Activated naive CD4-positive, alpha-beta T cell (primary cell): ENCODE data around the gene LRRC17.
"Not testable (repeated sequence)": the region's sequence is repeated elsewhere in the genome, so short reads cannot be mapped to it uniquely, and the experiment has no call there.

Experiments
- DNase-seq, 4 experiments: peaks; one replicate each; lab custom pipeline; 2025; lab: John Stamatoyannopoulos, UW

LRRC17 gene

DNA sequence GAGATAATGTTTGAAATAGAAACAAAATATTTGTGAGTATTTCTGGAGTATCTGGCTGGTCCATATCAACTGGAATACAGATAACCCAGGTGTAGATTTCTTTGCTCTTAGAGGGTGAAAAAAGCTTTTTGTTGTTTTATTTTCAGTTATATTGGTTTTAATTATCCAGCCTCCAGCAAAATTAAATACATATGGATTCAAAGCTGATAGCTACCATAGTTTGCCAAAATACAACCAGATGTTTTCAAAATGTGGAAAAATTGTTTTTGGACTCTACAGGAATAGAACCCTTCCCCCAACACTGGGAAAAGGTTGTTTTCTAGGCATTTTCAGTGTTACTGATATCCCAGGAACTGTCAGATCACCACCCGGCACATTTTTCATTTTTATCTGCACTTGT, 30.1 kb downstream of the LRRC17 start:
- DNase-seq: no peak

DNA sequence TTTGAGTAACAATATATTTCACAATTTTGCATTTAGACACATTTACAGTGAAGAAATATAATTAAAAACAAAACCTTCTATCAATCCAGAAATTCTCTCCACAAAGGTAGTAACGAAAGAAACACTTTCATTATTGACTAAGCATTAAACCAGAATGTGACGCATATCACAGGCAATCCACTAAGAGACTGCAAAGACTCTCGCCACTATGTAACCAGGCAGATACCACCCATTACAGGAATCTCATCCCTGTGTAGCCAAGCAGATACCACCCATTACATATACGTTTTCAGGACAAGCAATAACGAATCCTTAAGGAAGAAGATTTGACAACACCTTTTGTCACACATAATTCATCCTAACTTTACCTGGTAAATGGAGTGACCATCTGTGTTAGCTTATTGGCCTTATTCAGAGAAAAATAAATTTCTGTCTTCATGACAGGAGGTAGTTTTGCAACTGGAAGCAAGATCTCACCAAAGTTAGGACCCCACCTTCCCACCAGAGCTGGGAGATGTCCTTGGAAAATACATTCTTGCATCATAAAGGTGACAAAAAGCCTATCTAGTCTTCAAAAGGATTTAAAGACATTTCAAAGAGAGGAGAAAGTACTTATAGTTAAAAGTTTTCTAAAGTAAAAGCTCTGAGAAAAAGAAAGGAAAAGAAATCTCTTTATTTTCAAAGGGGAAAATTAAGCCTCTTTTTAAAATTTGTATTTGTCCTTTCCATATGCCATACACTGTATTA, 30.8 kb downstream of the LRRC17 start:
- DNase-seq: no peak

DNA sequence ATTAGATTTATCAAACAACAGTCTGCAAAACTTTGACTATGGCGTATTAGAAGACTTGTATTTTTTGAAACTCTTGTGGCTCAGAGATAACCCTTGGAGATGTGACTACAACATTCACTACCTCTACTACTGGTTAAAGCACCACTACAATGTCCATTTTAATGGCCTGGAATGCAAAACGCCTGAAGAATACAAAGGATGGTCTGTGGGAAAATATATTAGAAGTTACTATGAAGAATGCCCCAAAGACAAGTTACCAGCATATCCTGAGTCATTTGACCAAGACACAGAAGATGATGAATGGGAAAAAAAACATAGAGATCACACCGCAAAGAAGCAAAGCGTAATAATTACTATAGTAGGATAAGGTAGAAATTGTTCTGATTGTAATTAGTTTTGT, 31.4 kb downstream of the LRRC17 start:
- DNase-seq: no peak

DNA sequence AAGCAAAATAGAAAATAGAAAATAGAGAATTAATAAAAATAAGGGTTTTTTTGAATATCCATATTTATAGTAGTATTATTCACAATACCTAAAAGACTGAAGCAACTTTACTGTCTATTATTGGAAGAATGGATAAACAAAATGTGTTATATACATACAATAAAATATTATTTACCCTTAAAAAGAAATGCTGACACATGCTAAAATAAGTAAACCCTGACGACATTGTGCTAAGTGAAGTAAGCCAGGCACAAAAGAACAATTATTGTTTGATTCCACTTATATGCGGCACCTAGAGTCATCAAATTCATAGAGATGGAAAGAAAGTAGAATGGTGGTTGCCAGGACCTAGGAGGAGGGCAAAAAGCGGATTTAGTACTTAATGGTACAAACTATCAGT, 39.0 kb downstream of the LRRC17 start:
- DNase-seq: no peak

DNA sequence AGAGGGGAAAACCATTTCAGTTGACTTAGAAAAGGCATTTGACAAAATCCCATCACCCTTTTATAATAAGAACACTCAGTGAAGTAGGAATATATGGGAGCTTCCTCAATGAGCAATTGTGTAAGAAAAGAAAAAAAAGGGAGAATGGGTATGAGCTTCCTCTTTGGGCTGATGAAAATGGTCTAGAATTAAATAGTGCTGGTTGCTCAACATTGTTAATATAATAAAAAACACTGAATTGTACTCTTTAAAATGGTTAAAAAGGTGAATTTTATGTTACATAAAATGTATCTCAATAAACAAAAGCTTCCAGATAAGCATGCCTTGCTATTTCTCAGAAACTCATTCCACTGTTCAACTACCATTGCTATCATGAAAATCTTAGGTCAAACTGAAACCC, 40.6 kb downstream of the LRRC17 start:
- DNase-seq: no peak

DNA sequence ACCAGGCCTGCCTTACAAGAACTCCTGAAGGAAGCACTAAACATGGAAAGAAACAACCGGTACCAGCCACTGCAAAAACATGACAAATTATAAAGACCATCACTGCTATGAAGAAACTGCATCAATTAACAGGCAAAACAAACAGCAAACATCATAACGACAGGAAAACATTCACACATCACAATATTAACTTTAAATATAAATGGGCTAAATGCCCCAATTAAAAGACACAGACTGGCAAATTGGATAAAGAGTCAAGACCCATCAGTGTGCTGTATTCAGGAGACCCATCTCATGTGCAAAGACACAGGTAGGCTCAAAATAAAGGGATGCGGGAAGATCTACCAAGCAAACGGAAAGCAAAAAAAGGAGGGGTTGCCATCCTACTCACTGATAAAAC, 41.6 kb downstream of the LRRC17 start:
- DNase-seq: not testable (repeated sequence)

DNA sequence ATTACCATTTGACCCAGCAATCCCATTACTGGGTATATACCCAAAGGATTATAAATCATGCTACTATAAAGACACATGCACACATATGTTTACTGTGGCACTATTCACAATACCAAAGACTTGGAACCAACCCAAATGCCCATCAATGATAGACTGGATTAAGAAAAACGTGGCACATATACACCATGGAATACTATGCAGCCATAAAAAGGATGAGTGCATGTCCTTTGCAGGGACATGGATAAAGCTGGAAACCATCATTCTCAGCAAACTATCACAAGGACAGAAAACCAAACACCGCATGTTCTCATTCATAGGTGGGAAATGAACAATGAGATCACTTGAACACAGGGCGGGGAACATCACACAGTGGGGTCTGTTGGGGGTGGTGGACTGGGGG, 45.2 kb downstream of the LRRC17 start:
- not testable (repeated sequence) for DNase-seq

DNA sequence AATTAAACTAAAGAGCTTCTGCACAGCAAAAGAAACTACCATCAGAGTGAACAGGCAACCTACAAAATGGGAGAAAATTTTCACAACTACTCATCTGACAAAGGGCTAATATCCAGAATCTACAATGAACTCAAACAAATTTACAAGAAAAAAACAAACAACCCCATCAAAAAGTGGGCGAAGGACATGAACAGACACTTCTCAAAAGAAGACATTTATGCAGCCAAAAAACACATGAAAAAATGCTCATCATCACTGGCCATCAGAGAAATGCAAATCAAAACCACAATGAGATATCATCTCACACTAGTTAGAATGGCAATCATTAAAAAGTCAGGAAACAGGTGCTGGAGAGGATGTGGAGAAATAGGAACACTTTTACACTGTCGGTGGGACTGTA, 49.2 kb downstream of the LRRC17 start:
- not testable (repeated sequence) for DNase-seq

DNA sequence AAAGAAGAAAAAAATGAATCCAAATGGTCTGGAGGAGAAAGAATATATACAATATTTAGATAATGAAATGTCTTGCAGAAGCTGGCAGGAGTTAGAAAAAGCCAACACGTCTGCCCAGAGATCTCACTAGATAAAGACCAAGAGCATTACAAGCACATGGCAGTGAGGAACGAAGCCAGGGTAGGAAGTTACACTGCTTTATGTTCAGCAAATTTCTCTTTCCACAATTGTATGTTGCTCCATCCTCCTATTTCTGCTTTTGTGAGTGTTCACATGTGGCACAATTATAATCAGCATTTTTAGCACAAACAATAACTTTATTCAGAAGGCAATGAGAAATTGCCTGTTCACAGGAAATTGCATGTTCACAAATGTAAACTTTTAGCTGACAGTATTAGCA, 53.7 kb downstream of the LRRC17 start:
- DNase-seq: no peak

DNA sequence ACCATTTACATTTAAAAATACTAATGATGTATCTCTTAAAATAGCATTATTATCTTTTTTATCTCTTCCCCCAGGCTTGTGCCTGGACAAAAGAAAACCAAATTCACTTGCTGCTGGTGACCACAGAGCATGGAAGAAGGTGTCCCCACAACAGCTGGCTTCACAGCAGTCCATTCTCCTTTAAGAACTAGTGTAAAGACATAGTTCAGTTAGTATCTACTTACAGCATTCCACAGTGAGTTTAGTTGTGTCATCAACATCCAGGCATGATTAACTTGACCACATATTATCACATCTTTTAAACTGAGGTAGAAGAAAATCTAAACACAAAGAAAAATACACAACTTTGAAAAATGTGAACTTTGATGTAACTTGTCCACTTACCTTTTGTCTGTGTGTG, 55.0 kb downstream of the LRRC17 start:
- DNase-seq: no peak

DNA sequence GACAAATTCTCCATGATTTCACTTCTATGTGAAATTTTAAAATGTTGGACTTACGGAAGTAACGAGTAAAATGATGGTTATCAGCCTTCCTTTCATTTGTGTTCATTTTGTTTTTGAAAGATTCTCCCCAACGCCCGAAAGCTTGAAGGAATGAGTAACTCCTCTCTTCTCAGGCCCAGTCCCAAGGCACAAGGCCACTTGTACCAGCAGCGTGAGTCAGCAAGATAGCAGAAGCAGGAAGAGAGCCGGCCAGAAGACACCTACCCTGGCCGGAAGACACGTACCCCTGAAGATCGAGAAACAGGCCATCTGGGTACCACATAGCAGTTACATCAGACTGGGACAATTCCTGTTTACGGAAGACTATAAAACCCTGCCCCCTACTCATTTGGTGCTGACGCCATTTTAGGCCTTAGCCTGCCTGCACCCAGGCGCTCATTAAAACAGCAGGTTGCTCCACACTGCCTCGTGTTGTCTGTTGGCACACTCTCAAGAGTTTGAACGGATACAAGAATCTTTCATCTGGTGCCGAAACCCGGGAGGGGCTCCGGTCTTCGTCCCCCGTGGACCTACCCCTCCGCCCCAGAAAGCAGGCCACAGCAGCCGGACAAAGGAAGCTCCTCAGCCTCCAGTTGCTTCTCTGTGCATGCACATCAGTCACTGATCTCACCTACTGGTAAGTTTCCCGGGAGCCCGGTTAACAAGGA, 60.4 kb downstream of the LRRC17 start:
- DNase-seq: no peak

DNA sequence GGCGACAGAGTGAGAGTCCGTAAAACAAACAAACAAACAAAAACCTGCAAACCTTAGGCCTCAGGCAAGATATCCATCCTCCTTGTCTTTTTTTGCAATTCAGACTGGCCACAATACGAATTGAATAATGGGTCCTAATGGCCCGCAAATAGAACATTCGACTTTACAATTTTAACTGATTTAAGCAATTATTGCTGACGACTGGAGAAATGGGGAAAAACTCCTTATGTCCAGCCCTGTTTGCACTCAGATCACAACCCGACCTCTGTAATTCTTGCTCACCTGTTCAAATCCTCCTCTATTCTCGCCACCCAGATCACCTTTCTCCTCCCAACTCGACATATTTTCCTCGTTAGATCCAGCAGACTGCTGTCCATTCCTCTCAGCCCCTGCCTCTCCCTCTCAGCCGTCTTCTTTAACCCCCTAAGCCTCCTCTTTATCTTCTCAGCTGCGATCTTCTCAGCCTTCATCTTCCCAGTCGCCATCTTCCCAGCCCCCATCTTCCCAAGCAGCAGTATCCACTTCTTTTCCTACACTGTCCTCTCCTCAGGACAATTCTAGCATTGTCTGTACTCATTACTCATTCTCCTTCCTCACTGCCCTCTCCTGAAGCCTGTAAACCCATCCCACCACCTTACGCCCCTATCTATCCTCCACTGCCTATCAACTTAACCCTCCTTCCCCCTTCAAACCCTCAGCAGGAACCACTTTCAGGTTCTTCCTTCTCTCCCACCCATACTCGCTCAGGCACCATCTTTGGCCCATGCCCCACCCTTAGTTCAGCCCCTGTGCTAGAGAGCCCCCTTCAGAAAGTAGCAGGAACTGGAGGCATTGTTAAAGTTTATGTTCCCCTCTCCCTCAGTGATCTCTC, 61.8 kb downstream of the LRRC17 start:
- DNase-seq: no peak

DNA sequence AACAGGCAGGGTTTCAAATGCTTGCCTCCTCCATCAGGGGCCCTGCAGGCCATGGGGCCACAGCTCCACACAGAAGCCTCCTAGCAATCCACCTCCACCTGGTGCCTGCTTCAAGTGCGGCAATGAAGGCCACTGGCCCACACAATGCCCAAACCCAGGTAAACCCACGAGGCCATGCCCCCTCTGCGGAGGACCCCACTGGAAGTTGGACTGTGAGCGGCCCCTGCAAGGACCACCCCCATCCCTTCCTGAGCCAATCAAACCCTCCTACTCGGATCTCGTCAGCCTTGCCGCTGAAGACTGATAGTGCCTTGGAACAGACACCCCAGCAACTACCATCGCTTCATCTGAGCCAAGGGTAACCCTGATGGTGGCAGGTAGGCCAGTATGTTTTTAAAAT, 63.1 kb downstream of the LRRC17 start:
- DNase-seq: no peak

DNA sequence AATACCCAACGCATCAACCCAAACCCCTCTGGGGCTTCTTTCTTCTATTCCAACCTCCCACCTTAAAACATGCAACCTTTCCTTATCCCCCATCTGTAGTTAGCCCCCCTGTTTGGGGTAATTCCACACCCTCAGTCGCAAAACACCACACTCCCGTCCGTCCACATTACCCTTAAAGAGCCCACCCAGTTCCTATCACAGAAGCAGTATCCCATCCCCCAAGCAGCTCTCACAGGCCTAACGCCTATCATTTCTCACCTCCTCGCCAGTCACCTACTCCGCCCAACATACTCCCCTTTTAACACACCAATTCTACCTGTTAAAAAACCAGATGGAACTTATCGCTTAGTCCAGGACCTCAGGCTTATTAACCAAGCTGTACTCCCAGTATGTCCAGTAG, 63.7 kb downstream of the LRRC17 start:
- no peak for DNase-seq

DNA sequence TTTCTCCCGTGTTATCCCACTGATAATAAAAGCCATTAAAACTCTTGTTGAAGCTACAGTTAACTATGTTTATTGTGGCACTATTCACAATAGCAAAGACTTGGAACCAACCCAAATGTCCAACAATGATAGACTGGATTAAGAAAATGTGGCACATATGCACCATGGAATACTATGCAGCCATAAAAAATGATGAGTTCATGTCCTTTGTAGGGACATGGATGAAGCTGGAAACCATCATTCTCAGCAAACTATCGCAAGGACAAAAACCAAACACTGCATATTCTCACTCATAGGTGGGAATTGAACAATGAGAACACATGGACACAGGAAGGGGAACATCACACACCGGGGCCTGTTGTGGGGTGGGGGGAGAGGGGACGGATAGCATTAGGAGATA, 64.8 kb downstream of the LRRC17 start:
- DNase-seq: not testable (repeated sequence)

DNA sequence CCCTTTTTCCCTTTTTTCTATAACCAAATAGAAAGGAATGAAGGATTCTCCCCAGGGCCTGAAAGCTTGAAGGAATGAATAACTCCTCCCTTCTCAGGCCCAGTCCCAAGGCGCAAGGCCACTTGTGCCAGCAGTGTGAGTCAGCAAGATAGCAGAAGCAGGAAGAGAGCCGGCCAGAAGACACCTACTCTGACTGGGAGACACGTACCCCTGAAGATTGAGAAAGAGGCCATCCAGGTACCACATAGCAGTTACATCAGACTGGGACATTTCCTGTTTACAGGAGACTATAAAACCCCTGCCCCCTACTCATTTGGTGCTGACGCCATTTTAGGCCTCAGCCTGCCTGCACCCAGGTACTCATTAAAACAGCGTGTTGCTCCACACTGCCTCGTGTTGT, 65.5 kb downstream of the LRRC17 start:
- no peak for DNase-seq

DNA sequence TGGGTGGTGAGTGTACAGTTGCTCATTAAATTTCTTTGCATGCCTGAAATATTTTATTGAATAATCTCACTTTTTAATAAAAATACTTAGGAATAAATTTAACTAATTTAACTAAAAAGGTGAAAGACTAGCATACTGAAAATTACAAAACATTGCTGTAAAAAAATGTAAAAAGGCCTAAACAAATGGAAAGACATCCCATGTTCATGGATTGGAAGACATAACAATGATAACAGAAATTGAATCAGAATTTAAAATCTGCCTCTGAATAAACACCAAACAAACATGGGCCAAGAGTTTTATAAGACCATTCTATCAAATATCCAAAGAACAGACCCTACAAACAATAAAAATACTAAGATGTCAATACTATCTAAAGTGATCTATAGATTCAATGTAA, 66.9 kb downstream of the LRRC17 start:
- no peak for DNase-seq

DNA sequence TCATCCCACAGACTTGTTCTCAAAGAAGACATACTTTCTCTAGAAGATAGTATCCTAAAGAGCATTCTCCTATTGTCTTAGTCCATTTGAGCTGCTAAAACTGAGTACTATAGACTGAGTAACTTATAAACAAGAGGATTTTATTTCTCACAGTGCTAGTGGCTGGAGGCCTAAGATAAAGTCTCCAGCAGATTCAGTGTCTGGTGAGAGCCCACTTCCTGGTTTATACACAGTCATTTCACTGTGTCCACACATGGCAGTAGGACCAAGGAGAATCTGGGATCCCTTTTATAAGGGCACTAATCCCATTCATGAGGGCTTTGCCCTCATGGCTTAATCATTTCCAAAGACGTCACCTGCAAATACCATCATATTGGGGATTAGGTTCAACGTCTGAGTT, 68.7 kb downstream of the LRRC17 start:
- no peak for DNase-seq

DNA sequence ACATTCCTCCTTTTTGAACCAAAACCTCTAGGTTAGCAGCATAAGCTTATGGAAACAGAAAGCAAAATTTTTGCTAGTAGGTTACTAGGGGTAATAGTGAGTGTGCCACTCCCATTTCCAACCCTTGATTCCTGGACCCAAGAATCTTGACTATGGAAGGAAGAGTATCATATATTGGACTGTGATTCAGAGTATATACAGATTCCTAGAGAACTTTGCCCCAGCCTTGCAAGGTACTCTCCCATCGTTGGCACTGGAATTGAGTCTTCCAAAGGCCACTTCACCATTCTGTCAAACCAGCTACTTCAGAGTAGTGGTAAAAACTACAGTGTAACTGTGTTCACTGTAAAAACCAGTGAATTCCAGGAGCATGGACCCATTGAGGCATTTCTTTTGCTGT, 69.4 kb downstream of the LRRC17 start:
- no peak for DNase-seq

DNA sequence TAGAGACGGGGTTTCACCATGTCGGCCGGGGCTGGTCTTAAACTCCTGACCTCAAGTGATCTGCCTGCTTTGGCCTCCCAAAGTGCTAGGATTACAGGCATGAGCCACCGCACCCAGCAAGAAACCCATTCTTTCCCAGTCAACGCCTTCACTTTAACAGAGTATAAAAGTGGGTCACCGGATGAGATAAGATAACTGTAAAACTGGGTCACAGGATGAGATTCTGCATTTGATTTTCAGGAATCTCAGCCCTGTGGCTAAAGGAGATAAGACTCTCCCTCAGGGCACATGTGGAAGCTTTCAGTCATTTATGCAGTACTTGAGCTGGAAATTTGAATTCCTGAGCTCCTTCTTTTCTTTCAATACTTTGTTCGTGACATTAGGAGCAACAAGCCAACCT, 70.8 kb downstream of the LRRC17 start:
- no peak for DNase-seq

DNA sequence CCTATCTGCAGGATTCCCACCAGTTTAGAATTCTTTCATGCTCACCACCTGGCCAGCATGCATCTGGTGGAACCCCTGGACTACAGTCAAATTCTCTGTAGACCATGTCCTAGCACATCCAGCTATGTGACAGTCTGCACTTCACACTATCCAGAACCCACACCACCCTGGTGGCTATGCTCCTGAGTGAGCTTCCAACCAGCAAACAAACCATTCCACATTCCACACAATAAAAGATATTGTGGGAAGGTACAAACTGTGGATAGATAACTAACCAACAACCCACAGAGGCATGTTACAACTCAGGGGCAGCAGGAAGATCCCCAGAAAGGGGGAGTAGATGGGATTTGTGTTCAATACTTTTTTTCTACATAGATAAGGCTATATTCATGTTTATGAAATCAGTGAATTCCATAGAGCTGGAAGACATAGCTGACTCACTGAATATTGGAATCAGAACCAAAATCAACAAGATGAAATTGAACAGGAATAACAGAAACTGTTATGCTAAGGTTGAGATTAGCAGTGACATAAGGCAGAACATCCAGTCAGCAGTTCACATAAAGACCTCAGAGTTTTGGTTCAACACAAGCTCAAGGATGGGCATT, 72.5 kb downstream of the LRRC17 start:
- DNase-seq: no peak

DNA sequence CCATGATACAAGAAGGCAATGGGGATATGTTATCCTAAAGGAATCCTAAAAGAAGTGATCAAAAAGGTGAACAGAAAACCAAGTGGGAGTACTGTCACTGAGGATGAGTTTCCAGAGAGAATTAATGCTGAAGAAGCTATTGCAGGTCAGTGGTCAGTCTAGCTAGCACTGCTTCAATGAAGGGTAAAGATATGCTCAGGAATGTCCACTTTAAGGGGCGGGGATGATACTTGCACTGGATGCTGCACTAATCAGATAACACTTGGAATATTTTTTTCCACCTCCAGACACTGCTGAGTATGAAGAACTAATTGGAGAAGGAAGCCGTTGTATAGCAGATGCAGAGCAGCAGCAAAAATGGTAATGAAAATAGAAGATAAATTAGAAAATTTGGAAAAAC, 75.3 kb downstream of the LRRC17 start:
- DNase-seq: no peak
